WTC11 (cell line): ENCODE measurements around the gene PXYLP1. TPM values are rescaled to one million over a fixed set of nuclear protein-coding genes. Genes with fewer than 3 reads are reported as not detected.

Experiments
- ATAC-seq: fragments of 200-7000 bp; cut with Tn5 transposase; 2 replicates; pipeline ENCODE4 v1.10.0; 2021; ENCODE audit warnings: mild to moderate bottlenecking, moderate library complexity
- CTCF ChIA-PET: fragments of 300-600 bp; sonication (Branson Sonifier 250); formaldehyde crosslinking; loops from one replicate; lab custom pipeline; 2021; ENCODE audit warnings: antibody characterized with exemption; lab: Charles Lee
- POLR2A ChIA-PET: fragments of 350-600 bp; sonication (Branson Sonifier 250); formaldehyde crosslinking; loops from one replicate; lab custom pipeline; 2021; ENCODE audit warnings: antibody characterized with exemption; lab: Charles Lee
- DNase-seq: peaks from one replicate; pipeline ENCODE4 v3.0.0; 2021; ENCODE audit warnings: low spot score
- H3K27ac Mint-ChIP-seq: 2 replicates; pipeline ENCODE4 v1.8.0; 2021; ENCODE audit warnings: mixed read lengths
- H3K27me3 Mint-ChIP-seq: 2 replicates; pipeline ENCODE4 v1.8.0; 2021; ENCODE audit warnings: low read depth, mild to moderate bottlenecking, moderate library complexity, mixed read lengths
- H3K36me3 Mint-ChIP-seq: 2 replicates; pipeline ENCODE4 v1.8.0; 2021; ENCODE audit warnings: mixed read lengths
- H3K4me1 Mint-ChIP-seq: 2 replicates; pipeline ENCODE4 v1.8.0; 2022; ENCODE audit warnings: mixed read lengths
- H3K4me3 Mint-ChIP-seq: 2 replicates; pipeline ENCODE4 v1.8.0; 2021; ENCODE audit warnings: mild to moderate bottlenecking, moderate library complexity, mixed read lengths
- H3K9me3 Mint-ChIP-seq: 2 replicates; pipeline ENCODE4 v1.8.0; 2021; ENCODE audit warnings: mixed read lengths
- CDX4 ChIP-seq: fragments of 250-450 bp; sonication (Bioruptor Pico); IDR thresholded peaks from 2 replicates; pipeline ENCODE4 v1.9.0; 2021; ENCODE audit warnings: moderate library complexity, mild to moderate bottlenecking, inconsistent platforms, borderline replicate concordance
- FOXJ3 ChIP-seq: sonication (generic); formaldehyde crosslinking; IDR thresholded peaks from 2 replicates; pipeline ENCODE4 v1.9.0; 2021; ENCODE audit warnings: missing genetic modification reagents, mild to moderate bottlenecking, borderline replicate concordance
- FOXK1 ChIP-seq: sonication (generic); formaldehyde crosslinking; IDR thresholded peaks from 2 replicates; pipeline ENCODE4 v1.8.0; 2022; ENCODE audit warnings: mild to moderate bottlenecking, moderate library complexity, missing genetic modification reagents
- HMGA2 ChIP-seq: fragments of 250-450 bp; sonication (Bioruptor Pico); IDR thresholded peaks from 2 replicates; pipeline ENCODE4 v1.4.0; 2021; ENCODE audit warnings: mild to moderate bottlenecking, moderate library complexity
- NFYB ChIP-seq: sonication (generic); formaldehyde crosslinking; conservative IDR thresholded peaks from 2 replicates; pipeline ENCODE4 v1.8.0; 2022; ENCODE audit warnings: low read depth, missing genetic modification reagents
- PRDM15 ChIP-seq: sonication (generic); formaldehyde crosslinking; IDR thresholded peaks from 2 replicates; pipeline ENCODE4 v1.8.0; 2022; ENCODE audit warnings: missing genetic modification reagents
- SMAD3 ChIP-seq: sonication (generic); formaldehyde crosslinking; IDR thresholded peaks from 2 replicates; pipeline ENCODE4 v1.8.0; 2022; ENCODE audit warnings: missing genetic modification reagents, mild to moderate bottlenecking, borderline replicate concordance
- SP1 ChIP-seq: sonication (generic); formaldehyde crosslinking; conservative IDR thresholded peaks from 2 replicates; pipeline ENCODE4 v1.8.1; 2022; ENCODE audit warnings: missing genetic modification reagents
- TEAD1 ChIP-seq: sonication (generic); formaldehyde crosslinking; IDR thresholded peaks from 2 replicates; pipeline ENCODE4 v1.8.0; 2022; ENCODE audit warnings: mild to moderate bottlenecking, missing genetic modification reagents
- USF1 ChIP-seq: sonication (generic); formaldehyde crosslinking; IDR thresholded peaks from 2 replicates; pipeline ENCODE4 v1.8.0; 2022; ENCODE audit warnings: mild to moderate bottlenecking, missing genetic modification reagents
- ZMAT4 ChIP-seq: fragments of 250-450 bp; sonication (Bioruptor Pico); IDR thresholded peaks from 2 replicates; pipeline ENCODE4 v1.9.0; 2021; ENCODE audit warnings: mild to moderate bottlenecking
- ZNF121 ChIP-seq: sonication (generic); formaldehyde crosslinking; IDR thresholded peaks from 2 replicates; pipeline ENCODE4 v1.8.0; 2023; ENCODE audit warnings: missing genetic modification reagents
- ZNF219 ChIP-seq: sonication (generic); formaldehyde crosslinking; IDR thresholded peaks from 2 replicates; pipeline ENCODE4 v1.8.0; 2023; ENCODE audit warnings: missing genetic modification reagents, mild to moderate bottlenecking, borderline replicate concordance
- ZNF232 ChIP-seq: sonication (generic); formaldehyde crosslinking; IDR thresholded peaks from 2 replicates; pipeline ENCODE4 v1.8.0; 2022; ENCODE audit warnings: mild to moderate bottlenecking, missing genetic modification reagents
- ZNF281 ChIP-seq: sonication (generic); formaldehyde crosslinking; IDR thresholded peaks from 2 replicates; pipeline ENCODE4 v1.8.0; 2023; ENCODE audit warnings: mild to moderate bottlenecking, missing genetic modification reagents
- ZNF512 ChIP-seq: sonication (generic); formaldehyde crosslinking; IDR thresholded peaks from 2 replicates; pipeline ENCODE4 v1.8.1; 2022; ENCODE audit warnings: missing genetic modification reagents, borderline replicate concordance
- total RNA-seq: library from RNA; stranded (reverse); gene quantifications from 3 replicates; pipeline ENCODE4 v1.2.3, GENCODE V29; 2021

PXYLP1 gene
- total RNA-seq, 1 experiment from 2014 or later = 20.1 TPM

- ATAC-seq = no peak
- H3K27me3 Mint-ChIP-seq = no peaks in the 10 kb centered on the region
- ChIA-PET CTCF (interaction anchor here (2.5 kb wide), 1 partner anchor 15 kb away, joined by 22 read pairs; the partner anchor contains the start of gene PXYLP1), POLR2A (no interaction called here)
- DNase-seq = no peak
- H3K4me1 Mint-ChIP-seq = 0 out of 2 replicates have a peak, but pooled peaks cover 4% of the 10 kb centered on the region
- H3K9me3 Mint-ChIP-seq = peaks cover 5% of the 10 kb centered on the region; the same call in 1 of the 2 replicates
- peaks cover 5% of the 10 kb centered on the region for H3K36me3 Mint-ChIP-seq
- TF ChIP-seq ZMAT4 (CRISPR knock-in tag) = no peak
- no peak for TF ChIP-seq FOXJ3 (CRISPR knock-in tag)
- no peak for TF ChIP-seq PRDM15 (CRISPR knock-in tag)
- TF ChIP-seq CDX4 (CRISPR knock-in tag) = no peak
- TF ChIP-seq ZNF512 (CRISPR knock-in tag) = no peak
- no peak for TF ChIP-seq FOXK1 (CRISPR knock-in tag)
- no peak for TF ChIP-seq SP1 (CRISPR knock-in tag)
- no peak for TF ChIP-seq ZNF281
- TF ChIP-seq ZNF232 = no peak
- TF ChIP-seq NFYB (CRISPR knock-in tag) = no peak
- TF ChIP-seq, all 79 proteins: peak for 0
- Mint-ChIP-seq H3K4me3 (no peak overlapping the region), H3K27ac (no peak overlapping the region)
Measured at GRCh38 chr3:141246958-141247301, 15.3 kb downstream of the PXYLP1 start.

GRCh38 chr3:141248064-141248463, 16.4 kb downstream of the PXYLP1 start:
- H3K27me3 Mint-ChIP-seq = no peaks in the 10 kb centered on the region
- H3K27ac Mint-ChIP-seq = no peak overlapping the region
- H3K9me3 Mint-ChIP-seq = no peaks in the 10 kb centered on the region
- 0 out of 2 replicates have a peak, but pooled peaks cover 4% of the 10 kb centered on the region for H3K4me1 Mint-ChIP-seq
- no peak overlapping the region for H3K4me3 Mint-ChIP-seq
- POLR2A ChIA-PET = no interaction called here
- ATAC-seq (no peak), DNase-seq (no peak)
- H3K36me3 Mint-ChIP-seq = no peaks in the 10 kb centered on the region
- CTCF ChIA-PET = interaction anchor here (1.0 kb wide), 1 partner anchor 16 kb away, joined by 7 read pairs; the partner anchor contains the start of gene PXYLP1
- TF ChIP-seq TEAD1 = no peak
- TF ChIP-seq SMAD3 (CRISPR knock-in tag) = no peak
- no peak for TF ChIP-seq HMGA2 (CRISPR knock-in tag)

- no peak for ATAC-seq
- CTCF ChIA-PET = interaction anchor here (1.3 kb wide), 1 partner anchor 17 kb away, joined by 11 read pairs; the partner anchor contains the start of gene PXYLP1
- Mint-ChIP-seq H3K9me3 (no peaks in the 10 kb centered on the region), H3K27ac (no peak overlapping the region), H3K36me3 (no peaks in the 10 kb centered on the region)
- DNase-seq = no peak
- no peak for TF ChIP-seq ZNF512 (CRISPR knock-in tag)
- TF ChIP-seq ZNF219 (CRISPR knock-in tag) = no peak
- no peak for TF ChIP-seq ZNF121 (CRISPR knock-in tag)
- TF ChIP-seq SMAD3 (CRISPR knock-in tag) = no peak
- TF ChIP-seq CDX4 (CRISPR knock-in tag) = no peak
- no peak for TF ChIP-seq USF1
- TF ChIP-seq, all 79 proteins: peak for 0
- POLR2A ChIA-PET = no interaction called here
- Mint-ChIP-seq H3K27me3 (no peaks in the 10 kb centered on the region), H3K4me1 (no peaks in the 10 kb centered on the region), H3K4me3 (no peak overlapping the region)
Measured at GRCh38 chr3:141249041-141249440, 17.4 kb downstream of the PXYLP1 start.
